ENCODE results near the gene ANGPTL4. TPM values are rescaled to one million over a fixed set of nuclear protein-coding genes. Genes with fewer than 3 reads are reported as not detected.

Gene ANGPTL4
- total and polyA plus RNA-seq, 2 of the 13 experiments (the other 11 are each of a cell fraction or from before 2014, with no cell fraction given), result 0.80 to 21.7 TPM

- no peak for TF ChIP-seq U2AF2 (IDR thresholded peaks at IDR 0.05; ENCODE audit: low read depth, low read length)
- TF ChIP-seq SMAD3 (CRISPR knock-in tag; IDR thresholded peaks at IDR 0.05), result no peak
- TF ChIP-seq ZFP82 (CRISPR knock-in tag; IDR thresholded peaks at IDR 0.05; ENCODE audit: borderline replicate concordance), result no peak
- TF ChIP-seq ZNF781 (CRISPR knock-in tag; IDR thresholded peaks at IDR 0.05; ENCODE audit: borderline replicate concordance, not compliant biosample characterization), result no peak
- TF ChIP-seq ZNF737 (CRISPR knock-in tag; IDR thresholded peaks at IDR 0.05; ENCODE audit: borderline replicate concordance), result no peak
- TF ChIP-seq ZBTB46 (CRISPR knock-in tag; IDR thresholded peaks at IDR 0.05; ENCODE audit: borderline replicate concordance), result no peak
- TF ChIP-seq ZNF205 (CRISPR knock-in tag; IDR thresholded peaks at IDR 0.05), result no peak
- TF ChIP-seq HDAC1 (CRISPR knock-in tag; IDR thresholded peaks at IDR 0.05), result no peak
- TF ChIP-seq AHDC1 (CRISPR knock-in tag; IDR thresholded peaks at IDR 0.05; ENCODE audit: borderline replicate concordance), result no peak
- no peak for TF ChIP-seq ZNF691 (CRISPR knock-in tag; IDR thresholded peaks at IDR 0.05; ENCODE audit: borderline replicate concordance, low read depth)
- TF ChIP-seq SRSF9 (IDR thresholded peaks at IDR 0.05; ENCODE audit: borderline replicate concordance, insufficient read depth, low read depth, low read length, poor library complexity, severe bottlenecking), result no peak
- no peak for TF ChIP-seq ARID3A (IDR thresholded peaks at IDR 0.05; ENCODE audit: low read depth, low read length)
- no peak for TF ChIP-seq TRAFD1 (CRISPR knock-in tag; IDR thresholded peaks at IDR 0.05; ENCODE audit: borderline replicate concordance)
- TF ChIP-seq FOXO1 (CRISPR knock-in tag; IDR thresholded peaks at IDR 0.05), result no peak
- no peak for TF ChIP-seq ZNF441 (CRISPR knock-in tag; IDR thresholded peaks at IDR 0.05; ENCODE audit: borderline replicate concordance)
- no peak for TF ChIP-seq CBX2 (IDR thresholded peaks at IDR 0.05; ENCODE audit: low read depth, low read length)
- no peak for TF ChIP-seq CBX2 (CRISPR knock-in tag; IDR thresholded peaks at IDR 0.05; ENCODE audit: low read depth)
Observed at GRCh38 chr19:8396563-8397203, 32.7 kb downstream of the ANGPTL4 start (continued).
